LNCAP (cell line): ENCODE measurements around the gene SLC25A12.

Source experiments
- TF ChIP-seq, protein P1 (sequence below): fragments of 450-650 bp; IDR thresholded peaks from 2 replicates; pipeline ENCODE4 v1.5.1; 2017; ENCODE audit warnings: mild to moderate bottlenecking

SLC25A12 gene

DNA sequence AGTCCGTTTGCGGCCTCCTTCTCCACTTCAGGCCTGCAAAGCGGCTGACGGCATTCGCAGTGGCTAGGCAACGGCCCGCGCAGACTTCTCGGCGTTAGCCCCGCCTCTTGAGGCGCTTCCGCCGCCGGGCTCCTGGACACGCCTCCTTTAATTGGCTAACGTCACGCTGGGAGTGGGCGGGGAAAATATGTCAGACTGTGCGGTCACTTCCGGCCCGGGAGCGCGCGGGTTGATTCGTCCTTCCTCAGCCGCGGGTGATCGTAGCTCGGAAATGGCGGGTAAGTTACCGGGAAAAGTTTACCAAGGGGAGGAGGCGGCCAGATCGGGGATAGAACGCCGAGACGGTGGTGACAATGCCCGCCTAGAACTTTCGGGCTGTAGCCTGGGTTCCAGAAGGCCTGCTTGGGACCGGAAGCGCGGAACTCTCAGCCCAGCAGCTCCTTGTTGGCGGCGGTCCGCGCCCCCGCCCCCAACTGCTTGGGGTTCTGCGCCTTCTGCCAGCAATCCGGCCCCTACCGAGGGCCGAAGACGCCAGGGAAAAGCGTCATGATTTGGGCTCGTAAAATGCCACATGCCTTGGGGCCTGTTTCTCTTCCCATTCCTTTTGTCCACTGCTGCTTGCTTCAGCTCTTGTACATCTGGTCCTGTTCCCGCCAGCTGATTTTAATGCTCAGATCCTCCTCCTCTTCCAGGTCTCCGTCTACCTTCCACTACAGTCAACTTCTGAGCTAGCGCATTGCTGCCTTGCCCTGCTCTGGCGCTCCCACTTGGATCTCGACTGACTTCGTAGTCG lies 28.4 kb upstream of the SLC25A12 start, which contains the start of gene HAT1:
Gene HAT1, plus strand, starts transcription at position 232 of the 793 bp plus-strand sequence. Its CDS starts 40 bp downstream, at position 272.
- TF ChIP-seq, protein P1, sequence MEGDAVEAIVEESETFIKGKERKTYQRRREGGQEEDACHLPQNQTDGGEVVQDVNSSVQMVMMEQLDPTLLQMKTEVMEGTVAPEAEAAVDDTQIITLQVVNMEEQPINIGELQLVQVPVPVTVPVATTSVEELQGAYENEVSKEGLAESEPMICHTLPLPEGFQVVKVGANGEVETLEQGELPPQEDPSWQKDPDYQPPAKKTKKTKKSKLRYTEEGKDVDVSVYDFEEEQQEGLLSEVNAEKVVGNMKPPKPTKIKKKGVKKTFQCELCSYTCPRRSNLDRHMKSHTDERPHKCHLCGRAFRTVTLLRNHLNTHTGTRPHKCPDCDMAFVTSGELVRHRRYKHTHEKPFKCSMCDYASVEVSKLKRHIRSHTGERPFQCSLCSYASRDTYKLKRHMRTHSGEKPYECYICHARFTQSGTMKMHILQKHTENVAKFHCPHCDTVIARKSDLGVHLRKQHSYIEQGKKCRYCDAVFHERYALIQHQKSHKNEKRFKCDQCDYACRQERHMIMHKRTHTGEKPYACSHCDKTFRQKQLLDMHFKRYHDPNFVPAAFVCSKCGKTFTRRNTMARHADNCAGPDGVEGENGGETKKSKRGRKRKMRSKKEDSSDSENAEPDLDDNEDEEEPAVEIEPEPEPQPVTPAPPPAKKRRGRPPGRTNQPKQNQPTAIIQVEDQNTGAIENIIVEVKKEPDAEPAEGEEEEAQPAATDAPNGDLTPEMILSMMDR: no peak

GRCh38 chr2:171921970-171922229 lies 27.9 kb upstream of the SLC25A12 start:
- TF ChIP-seq, protein P1: no peak

DNA sequence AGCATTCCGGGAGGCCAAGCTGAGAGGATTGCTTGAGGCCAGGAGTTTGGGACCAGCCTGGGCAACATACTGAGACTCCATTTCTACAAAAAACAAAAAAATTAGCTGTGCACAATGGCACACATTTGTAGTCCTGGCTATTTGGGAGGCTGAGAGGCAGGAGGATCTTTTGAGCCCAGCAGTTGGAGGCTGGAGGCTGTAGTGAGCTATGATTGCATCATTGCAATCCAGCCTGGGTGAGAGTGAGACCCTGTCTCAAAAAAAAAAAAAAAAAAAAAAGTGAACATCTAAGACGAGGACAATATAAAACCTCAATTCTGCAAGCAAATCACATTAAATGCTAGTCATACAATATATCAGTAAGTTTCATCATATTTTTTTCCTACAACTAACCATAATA lies 25.4 kb upstream of the SLC25A12 start:
- TF ChIP-seq, protein P1: no peak

- TF ChIP-seq, protein P1: no peak
Observed at GRCh38 chr2:171913517-171913916, 19.5 kb upstream of the SLC25A12 start.

- TF ChIP-seq, protein P1: no peak
Observed at GRCh38 chr2:171910494-171910893, 16.4 kb upstream of the SLC25A12 start.

DNA sequence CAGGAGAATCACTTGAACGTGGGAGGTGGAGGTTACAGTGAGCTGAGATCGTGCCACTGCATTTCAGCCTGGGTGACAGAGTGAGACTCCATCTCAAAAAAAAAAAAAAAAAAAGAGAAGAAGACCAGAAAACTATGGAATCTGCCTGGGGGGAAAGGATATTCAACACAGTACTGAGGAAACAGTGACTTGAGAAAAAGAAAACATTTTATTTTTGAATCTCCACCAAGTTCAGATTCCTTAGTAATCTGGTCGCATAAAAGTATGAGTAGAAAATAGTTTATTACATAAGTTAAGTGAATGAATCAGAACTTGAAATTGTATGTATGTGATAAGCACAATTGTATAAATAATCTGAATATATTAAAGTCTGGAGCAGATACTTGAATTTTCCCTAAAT lies 15.2 kb upstream of the SLC25A12 start:
- TF ChIP-seq, protein P1: no peak

DNA sequence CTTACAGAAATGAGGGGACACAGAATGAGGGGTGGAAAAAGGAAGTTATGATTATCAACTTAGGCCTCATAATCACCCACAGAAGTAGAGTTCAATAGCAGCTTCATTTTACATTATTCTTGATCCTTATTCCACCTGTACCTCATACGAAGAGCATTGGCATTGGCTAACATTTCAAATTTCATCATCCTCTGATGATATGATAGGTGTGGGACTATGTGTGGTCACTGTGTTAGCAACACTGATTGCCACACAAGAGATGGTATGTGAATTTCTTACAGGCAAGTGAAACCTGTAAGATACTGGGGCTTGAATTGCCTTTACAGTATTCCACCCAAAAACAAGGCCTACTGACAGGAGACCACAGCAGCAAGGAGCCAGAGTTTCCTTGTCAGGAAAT lies 14.2 kb upstream of the SLC25A12 start:
- TF ChIP-seq, protein P1: no peak
